ENCODE results near the gene PRRT4.

Gene PRRT4

DNA sequence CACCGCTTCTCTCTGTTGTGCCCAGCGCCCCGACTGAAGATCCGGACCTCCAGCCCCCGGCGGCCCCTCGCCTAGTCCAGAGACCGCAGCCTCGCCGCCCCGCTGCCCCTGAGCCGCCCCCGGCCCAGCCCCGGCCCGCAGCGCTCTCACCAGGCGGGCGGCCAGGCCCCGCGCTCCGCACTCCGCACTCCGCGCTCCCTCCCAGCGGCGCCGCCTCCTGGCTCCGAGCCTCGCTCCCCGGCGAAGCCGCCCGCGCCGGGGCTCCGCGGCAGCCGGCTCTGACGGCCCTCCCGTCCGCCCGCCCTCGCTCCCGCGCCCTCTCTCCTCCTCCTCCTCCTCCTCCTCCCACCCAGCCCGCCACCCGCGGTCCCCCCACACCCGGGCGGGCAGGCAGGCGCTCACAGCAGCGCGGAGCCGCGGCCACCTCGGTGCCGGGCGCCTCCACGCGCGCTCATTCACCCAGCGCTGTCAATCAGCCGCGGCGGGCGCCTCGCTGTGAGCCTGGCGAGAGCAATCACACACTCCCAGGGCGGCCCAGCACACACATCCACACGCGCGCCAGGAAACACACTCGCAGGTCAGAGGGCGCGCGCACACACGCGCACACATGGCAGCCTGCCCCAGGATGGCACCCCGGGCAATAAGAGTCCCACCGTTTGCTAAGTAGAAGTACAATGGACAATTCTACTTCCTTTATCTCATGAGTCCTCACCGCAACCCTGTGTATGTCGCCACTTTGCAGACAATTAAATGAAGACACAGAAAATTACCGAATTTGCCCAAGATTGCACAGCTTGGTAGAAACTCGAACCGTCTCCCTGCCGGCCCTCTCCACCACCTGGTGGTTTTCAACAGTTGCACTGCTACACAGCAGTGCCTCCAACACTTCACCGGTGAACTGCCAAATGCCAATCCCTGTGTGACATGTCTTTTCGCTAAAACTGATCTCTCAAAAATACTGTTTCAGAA lies at the start of gene PRRT4:
PRRT4 (minus strand) TSS at position 280 of the 969 bp plus-strand sequence.
- DNase-seq (ENCODE audit: low read depth), result peak; percentile 29

DNA sequence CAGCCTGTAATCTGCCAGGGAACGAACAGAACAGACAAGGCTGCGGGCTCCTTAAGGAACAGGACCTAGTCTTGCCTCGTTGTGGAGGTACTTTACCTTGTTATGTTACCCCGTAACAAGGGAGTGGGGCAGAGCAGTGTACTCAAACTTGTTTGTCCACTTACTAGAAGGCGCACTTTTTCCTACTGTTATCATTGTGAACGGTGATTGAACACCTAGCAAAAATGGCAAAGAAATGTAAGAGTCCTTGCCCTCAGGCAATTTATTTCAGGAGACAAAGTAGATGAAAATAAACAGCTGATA lies 48.9 kb upstream of the PRRT4 start:
- no peak for DNase-seq (ENCODE audit: low read depth)

DNA sequence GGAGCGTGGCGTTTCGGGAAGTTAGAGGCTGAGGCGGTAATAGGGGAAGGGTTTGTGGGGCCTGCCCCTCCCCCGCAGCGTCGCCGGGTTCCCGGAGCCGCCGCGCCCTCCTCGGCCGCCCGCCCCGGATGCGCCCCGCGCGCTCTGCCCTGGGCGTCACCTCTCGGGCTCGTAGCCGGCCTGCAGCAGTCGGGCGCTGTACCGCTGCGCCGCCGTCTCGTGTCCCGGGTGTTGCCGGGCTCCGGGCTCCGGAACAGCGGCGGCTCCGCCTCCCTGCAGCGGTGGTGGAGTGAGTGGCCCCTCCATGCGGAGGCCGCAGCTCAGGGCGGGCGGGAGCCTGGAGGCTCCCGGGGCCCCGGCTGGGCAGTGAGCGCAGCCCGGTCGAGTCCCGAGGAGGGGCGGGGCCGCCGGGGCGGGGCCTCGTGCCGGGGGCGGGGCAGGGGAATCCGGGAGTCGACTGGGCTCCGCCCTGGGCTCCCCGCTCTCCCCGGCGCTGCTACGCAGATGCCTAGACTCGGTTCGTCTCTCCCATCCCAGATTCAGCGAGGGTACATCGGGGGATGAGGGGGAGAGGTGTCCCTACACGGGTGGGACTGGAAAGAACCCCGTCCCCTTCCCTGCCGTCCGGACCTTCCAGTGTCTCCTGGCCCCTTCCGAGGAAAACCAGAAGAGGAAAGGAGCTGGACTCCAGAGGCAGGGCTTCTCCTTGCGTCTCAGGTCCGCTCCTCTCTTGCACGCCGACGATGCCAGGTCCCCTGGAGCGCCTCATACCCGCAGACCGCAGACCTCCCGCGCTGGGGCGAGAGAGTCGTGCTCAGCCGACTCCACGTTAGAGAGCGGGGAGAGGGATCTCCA lies 48.3 kb upstream of the PRRT4 start, which contains the start of gene IMPDH1:
IMPDH1 (minus strand) TSS at position 387 of the 855 bp plus-strand sequence; CDS start at position 306, 81 bp downstream.
- peak; percentile 94 for DNase-seq (ENCODE audit: low read depth)

DNA sequence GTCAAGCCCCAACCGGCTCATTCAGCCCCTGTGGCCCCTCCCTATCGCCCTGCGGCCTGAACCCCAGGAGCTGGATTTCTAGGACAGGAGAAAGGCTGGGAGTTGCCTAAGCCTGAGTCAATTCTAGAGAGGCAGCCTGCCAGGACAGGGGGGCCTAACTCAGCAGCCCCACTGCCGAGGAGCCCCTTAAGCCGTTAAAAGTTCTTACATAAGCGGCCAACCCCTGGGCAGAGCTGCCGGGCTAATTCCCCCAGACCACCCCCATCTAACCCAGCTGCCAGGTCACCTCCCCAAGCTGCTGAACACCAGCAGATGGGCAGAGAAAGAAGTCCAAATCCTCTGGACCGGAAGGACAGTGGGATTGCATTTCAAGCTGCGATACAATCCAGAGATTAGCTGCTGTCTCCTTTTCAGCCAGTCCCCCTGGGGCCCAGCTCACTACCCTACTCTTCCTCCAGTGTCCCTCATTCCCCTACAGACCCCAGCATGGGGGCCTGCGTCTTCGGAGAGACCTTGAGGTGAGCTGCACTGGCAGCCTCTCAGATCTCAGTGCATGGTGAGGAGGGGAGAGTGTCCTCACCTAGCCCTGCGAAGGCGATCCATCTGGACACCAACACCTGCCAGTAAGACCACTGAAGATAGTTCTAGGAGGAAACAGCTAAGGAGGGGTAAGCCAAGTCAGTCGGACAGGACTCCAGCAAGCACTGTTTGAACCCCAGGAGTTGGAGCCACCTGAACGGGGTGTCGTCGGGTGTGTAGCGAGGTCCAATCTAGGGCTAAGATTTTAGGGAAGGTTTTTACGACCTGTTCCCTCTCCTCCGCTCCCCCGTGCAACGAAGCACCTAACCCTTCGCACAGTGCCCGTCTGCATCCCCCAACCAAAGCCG lies 47.5 kb upstream of the PRRT4 start:
- peak; percentile 58 for DNase-seq (ENCODE audit: low read depth)

DNA sequence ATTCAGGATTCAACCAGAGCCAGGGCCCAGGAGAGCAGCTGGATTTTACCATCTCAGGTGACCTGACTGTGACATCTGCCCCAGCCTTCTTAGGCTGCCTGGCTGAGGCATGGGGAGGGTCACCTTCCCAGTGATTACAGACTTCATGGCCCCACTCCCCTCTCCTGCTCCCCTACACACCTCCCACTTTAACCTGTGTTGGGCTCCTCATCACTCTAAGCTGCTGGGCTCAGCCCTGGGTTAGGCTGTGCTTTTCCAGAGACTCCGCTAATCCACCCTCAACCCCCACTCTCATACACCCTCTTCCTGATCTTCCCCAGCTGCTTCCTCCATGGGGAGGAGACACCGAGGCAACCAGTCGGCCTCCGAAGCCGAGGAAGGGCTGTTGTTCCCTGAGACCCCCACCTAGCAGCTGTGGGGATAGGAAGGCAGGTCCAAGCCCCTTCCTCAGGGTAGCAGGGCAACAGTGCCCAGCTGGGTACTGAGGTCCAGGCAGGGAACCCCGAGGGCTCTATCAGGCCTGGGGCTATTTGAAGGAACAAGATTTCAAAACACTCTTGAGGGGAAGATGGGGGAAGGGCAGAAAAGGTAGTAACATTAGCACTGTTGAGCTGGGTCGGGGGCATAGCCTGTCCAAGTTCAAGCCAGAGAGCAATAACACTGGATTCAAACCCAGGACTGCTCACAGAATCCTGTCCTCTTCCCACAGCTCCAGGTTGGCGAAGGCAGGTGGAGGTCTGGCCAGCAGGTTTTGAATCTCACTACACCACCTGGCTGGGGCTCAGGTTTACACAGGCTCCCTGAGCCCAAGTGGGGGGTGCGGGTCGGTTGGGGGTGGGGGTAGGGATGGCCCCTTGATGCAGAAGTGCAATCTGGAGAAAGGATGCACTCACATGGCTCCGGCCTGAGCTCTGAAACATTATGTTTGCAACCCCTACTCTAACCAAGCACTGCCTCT lies 46.5 kb upstream of the PRRT4 start:
- no peak for DNase-seq (ENCODE audit: low read depth)

DNA sequence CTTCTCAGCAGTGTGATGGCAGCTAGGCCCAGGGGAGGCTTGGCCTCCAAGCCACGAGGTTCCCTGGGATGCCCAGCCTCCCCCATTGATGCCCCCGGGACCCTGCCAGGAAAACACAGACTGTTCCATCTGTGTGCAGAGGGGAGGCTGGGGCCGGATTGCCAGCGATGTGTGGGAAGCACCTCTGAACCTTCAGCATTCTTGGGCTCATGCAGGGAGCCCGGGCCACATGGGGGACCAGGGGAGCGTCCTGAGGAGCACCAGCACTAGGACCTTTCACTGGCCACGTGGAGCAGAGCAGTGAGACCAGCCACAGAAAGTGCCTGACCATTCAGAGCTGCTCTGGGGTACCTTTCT lies 45.7 kb upstream of the PRRT4 start:
- DNase-seq (ENCODE audit: low read depth), result no peak

DNA sequence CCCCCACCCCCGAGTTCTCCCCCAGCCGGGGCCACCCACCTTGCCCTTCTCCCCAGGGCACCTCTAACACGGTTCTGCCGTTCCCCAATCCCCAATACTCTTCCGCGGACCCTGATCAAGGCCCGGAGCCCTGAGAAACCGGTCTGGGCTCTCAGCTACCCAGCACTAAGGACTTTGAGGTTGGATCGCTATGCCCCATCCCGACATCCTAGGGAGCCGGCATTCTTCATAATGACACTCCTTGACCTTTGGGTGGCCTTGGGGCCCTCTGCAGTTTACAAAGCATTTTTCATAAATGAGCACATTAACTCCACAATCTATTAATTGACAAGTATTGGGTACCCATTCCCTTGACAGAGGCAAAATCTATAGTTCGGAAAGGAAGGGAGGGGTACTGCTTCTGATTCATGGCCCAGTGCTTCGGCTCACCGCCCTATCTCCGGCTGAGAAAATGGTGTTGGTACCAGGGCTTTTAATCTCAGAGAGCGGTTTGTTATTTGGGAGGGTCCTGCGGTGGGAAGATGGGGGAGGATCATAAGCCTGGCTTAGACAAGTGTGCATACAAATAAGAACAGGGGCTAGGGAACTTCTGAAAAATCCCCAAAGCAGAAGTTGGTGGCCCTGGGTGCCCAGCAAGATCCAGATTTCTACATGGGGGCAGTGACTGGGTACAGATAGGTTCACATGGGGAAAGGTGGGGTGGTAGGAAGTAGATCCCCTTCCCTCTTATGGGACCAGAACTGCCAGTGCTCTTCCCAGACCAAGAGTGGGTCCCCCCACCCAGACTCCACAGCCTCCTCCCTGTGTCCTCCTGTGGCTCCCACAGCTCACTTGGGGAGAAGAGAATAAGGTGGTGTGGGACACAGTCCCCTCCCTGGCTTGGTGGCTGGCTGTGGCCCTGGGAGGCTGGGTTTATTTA lies 45.1 kb upstream of the PRRT4 start:
- DNase-seq (ENCODE audit: low read depth), result no peak

DNA sequence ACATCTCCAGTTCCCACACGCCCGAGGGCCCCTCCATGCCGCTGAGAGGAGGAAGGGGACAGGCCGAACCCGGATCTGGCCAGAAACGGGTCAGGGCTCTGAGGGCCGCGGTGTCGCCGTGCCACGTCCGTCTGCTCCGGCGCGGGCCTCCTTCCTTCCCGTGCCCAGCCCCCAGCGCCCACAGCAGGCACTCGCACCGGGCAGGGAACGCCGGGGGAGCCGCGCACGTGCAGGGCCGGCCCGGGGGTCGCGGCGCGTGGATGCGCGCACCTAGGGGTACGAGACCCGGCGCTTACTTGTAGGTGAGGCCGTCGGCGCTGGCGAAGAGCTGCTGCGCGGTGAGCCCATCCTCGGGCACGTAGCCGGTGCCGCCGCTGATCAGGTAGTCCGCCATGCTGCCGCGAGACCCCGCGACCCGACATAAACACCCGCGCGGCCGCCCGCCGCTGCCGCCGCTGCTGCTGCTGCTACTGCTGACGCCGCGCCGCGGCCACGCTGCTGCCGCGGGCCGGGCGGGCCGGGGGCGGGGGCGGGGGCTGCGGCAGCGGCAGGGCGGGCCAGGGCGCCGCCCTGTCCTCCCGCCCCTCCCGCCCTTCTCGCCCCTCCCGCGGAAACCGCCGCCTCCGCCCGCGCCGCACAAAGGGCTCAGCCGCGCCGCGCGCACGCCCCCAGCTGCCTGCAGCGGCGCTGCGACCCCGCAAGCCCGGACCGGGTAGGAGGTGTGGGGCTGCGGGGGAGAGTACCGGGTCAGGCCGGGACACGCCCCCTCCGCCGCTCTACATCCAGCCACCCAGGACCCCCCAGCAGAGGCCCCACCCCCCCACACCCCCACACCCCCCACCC lies 44.2 kb upstream of the PRRT4 start:
- peak; percentile 35 for DNase-seq (ENCODE audit: low read depth)

DNA sequence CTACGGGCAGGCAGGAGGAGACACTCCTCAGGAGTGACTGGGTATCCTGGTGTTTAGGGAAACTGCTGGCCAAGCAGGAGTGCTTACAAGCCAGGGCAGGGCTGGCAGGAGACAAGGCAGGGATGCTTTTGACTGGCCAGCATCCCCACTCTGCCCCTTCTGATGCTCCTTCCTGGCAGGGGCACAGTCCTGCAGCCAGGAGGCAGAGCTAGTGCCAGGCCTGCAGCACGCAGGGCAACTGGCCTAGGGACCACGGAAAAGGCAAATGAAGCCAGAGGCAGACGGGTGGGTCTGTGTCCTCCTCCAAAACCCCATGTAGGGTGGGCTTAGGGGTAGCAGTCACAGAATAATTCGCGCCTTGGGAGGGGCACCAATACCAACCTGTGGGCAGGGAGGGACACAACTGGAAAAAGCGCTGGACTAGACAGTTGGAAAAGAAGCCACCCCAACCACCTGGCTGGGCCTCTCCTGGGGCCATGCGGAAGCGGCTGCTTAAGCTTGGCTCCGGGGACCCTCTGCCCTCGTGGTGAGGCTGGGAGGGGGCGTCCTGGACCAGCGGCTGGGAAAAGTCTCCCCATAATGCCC lies 43.5 kb upstream of the PRRT4 start:
- no peak for DNase-seq (ENCODE audit: low read depth)

DNA sequence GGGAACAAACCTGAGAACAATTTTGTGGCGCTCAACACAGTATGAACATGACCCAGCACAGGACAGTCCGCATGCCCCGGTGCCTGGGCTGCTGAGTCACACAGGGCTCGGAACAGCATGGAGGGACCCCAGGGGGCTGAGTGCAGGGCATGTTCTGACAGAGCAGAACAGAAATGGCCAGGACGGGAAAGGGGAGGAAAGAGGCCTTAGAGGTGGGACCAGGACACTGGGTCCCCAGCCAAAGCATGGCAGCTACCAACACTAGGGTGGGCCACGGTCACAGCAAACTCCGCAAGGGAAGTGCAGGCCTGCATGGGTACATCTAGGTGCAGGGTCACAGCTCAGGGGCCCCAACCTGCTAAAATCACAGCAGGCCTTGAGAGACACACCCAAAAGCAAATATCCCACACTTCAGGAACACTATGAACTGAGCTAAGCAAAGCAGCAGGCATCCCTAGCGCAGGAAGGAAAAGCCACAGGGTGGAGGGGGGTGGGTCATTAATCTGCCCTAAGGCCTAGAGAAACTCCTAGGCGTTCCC lies 42.7 kb upstream of the PRRT4 start:
- DNase-seq (ENCODE audit: low read depth), result no peak

DNA sequence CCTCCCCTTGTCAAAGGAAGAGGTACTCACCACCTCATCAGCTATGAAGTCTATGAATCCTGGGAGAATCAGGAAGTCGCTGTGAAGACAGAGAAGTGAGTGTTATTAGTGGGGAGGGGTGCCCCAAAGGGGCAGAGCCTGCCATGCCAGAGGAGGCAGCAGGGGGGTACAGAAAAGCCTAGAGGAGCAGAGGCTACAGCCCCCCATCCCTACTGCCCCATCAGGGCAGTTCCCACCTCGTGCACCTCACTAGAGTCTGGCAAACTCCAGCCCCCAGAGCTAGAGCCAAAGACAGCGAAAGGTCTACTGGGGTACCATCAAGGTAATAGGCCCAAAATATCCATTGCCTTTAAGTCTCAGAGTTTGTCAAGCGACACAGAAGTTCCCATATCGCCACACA lies 42.2 kb upstream of the PRRT4 start:
- no peak for DNase-seq (ENCODE audit: low read depth)

DNA sequence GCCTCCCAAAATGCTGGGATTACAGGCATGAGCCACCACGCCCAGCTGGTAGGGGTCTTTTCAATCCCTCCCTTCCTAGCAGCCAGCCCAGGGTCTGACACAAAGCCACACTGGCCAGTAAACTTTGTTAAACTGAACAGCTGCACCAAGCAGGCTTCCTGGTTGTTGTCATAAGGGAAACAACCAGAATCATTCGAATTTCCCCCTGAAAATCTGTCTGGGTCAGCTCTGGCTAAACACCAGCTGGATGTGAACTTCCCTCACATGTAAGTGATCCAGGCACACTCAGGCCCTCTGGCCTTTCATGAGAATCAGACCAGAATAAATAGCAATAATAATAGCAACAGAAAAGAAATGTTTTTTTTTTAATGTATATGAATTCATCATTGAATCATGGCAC lies 40.9 kb upstream of the PRRT4 start:
- DNase-seq (ENCODE audit: low read depth), result no peak

DNA sequence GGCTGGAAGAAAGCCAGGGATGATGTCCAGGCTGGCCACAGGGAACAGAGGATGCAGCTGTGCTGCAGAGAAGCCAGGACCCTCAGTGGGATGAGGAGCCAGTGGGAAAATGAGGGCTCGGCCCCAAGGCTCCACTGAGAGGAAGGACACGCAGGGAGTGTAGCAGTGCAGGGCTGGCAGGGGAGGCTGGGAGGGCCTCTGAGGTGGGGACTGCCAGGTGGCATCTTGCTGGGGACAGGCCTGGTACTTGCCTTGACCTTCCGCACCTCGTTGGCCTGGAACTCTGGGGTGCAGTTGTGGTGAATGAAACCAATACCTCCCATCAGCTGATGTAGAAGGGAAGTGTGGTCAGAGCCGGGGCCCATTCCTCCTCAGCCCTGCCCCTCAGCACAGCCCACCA lies 39.1 kb upstream of the PRRT4 start:
- no peak for DNase-seq (ENCODE audit: low read depth)

DNA sequence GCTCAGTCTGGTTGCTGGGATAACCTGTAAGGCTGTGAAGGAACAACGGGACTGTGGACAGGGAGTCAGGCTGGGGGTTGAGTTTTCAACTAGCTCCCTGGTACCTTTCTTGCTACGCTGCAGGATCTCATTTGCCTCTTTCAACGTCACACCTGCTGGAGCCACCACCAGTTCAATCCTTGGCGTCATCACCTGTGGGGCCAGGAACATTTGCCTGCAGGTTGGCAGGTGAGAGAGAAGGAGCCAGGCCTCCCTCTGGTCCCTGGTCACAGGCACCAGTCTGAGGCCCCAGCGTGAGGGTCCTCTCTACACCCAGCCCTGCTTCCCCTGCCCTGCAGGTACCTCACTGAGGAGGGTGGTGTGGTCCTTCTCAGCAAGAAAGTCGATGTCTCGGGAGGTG lies 38.5 kb upstream of the PRRT4 start:
- DNase-seq (ENCODE audit: low read depth), result no peak

DNA sequence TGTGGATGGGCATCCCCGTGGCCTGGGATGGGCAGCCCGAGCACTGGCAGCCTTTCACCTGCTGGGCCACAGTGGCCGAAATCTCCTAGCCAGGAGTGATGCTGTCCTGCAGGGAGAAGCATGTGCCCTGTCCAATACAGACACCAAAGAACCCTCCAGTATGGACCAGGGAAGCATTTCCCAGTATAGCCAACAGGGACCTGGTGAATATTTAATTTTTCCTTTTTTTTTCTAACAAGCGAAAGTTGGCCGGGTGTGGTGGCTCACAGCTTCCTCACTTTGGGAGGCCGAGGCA lies 37.3 kb upstream of the PRRT4 start:
- DNase-seq (ENCODE audit: low read depth), result no peak

DNA sequence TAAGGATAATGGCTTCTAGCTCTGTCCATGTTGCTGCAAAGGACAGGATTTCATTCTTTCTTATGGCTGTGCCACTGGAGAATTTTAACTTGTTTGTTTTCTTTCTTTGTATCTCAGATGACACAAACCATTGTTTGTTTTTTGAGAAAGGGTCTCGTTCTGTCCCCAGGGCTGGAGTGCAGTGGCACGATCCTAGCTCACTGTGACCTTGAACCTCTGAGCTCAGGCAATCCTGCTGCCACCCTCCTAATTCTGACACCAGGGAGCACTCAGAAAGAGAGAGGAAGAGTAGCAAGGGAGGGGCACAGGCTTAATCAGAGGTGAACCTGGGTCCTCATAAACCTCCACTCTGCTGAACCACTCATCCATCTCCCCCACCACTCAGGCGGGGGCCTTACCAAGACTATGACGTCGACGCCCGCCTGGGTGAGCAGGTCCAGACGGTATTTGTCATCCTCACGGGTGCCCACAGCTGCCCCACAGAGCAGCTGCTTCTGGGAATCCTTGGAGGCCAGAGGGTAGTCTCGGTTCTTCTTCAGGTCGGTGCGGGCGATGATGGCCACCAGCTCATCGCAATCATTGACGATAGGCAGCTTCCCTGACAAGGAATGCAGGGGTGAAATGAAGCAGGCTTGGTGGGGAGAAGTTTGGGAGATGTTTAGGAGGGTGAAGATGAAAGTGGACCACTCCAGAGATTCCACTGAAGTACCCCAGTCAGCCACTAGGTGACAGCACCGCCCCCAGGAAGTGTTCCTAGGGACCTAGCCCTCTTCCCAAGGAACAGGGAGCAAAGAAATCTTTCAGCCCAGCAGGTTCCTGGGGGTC lies 36.7 kb upstream of the PRRT4 start:
- peak; percentile 29 for DNase-seq (ENCODE audit: low read depth)

DNA sequence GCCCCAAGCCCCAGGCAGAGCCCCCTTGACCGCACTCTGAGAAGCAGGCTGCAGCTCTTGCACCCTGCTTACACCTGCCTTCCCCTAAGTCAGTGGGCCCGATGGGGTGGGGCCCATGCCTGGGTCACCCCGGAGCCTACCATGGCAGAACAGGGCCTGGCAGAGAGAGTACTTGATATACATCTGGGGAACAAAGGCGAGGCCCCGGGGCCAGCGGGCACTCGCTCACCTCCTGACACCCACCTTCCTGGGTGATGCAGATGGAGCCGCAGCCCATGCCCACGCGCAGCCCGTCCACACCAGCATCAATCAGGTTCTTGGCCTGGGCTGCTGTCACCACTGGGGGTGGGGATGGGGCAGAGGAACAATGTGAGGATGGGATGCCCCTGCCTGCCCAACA lies 34.9 kb upstream of the PRRT4 start:
- DNase-seq (ENCODE audit: low read depth), result no peak

DNA sequence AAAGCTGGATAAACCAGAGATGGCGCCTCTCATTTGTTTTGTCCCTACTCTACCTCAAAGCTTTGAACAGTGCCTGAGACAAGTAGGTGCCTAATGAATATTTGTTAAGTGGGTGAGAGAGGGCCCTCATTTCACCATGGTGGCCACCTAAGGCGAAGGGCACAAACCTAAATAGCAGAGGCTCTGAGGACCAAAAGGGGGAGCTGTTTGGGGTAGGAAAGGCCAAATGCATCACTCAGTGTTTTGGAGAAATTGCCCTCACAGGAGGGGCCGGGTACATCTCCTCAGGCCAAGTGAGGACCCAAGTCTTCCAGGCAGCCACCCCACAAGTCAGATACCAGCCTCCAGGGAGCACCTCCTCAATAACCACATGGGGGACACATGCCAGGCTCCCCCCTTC lies 34.3 kb upstream of the PRRT4 start:
- no peak for DNase-seq (ENCODE audit: low read depth)
